Trophoblast cell (in vitro differentiated cells and primary cell): ENCODE results near the gene SPATA18.

Experiments used
- DNase-seq, 2 donors: peaks; one replicate each; pipeline ENCODE4 v3.0.0-alpha.2; 2016
- H2AFZ ChIP-seq: 2 replicates; pipeline ENCODE4 v1.6.1; 2013; ENCODE audit warnings: low read length, moderate library complexity, mild to moderate bottlenecking; ENCODE audit not compliant: insufficient read depth, poor library complexity
- H2AK5ac ChIP-seq: 2 replicates; pipeline ENCODE4 v1.6.1; 2013; ENCODE audit warnings: mild to moderate bottlenecking, low read length
- H2BK120ac ChIP-seq: 2 replicates; pipeline ENCODE4 v1.6.1; 2013; ENCODE audit warnings: low read length, mild to moderate bottlenecking, moderate library complexity; ENCODE audit not compliant: insufficient read depth, poor library complexity
- H2BK12ac ChIP-seq: 2 replicates; pipeline ENCODE4 v1.6.1; 2013; ENCODE audit warnings: mild to moderate bottlenecking, low read length, moderate library complexity
- H2BK5ac ChIP-seq: 2 replicates; pipeline ENCODE4 v1.6.1; 2013; ENCODE audit warnings: low read length, low read depth, moderate library complexity, mild to moderate bottlenecking; ENCODE audit not compliant: poor library complexity
- H3K14ac ChIP-seq: 2 replicates; pipeline ENCODE4 v1.6.1; 2013; ENCODE audit warnings: mild to moderate bottlenecking, low read length
- H3K18ac ChIP-seq: 2 replicates; pipeline ENCODE4 v1.6.1; 2013; ENCODE audit warnings: mild to moderate bottlenecking, low read length
- H3K23ac ChIP-seq: 2 replicates; pipeline ENCODE4 v1.6.1; 2013; ENCODE audit warnings: low read length
- H3K27ac ChIP-seq: 2 replicates; pipeline ENCODE4 v1.5.1; 2013; ENCODE audit warnings: low read depth, mild to moderate bottlenecking, inconsistent platforms, low read length, moderate library complexity
- H3K27me3 ChIP-seq: 2 replicates; pipeline ENCODE4 v1.6.1; 2013; ENCODE audit warnings: inconsistent platforms, mild to moderate bottlenecking, low read length, moderate library complexity; ENCODE audit not compliant: insufficient read depth
- H3K36me3 ChIP-seq, 2 experiments: 1 replicate in 1 of 2; 2 replicates in 1 of 2; pipeline ENCODE4 v1.6.1; 2013; ENCODE audit warnings: low read length in 2 of 2, mild to moderate bottlenecking in 2 of 2, moderate library complexity in 1 of 2; ENCODE audit not compliant: insufficient read depth in 2 of 2, control insufficient read depth in 1 of 2
- H3K4ac ChIP-seq: 2 replicates; pipeline ENCODE4 v1.6.1; 2013; ENCODE audit warnings: low read depth, mild to moderate bottlenecking, low read length, moderate library complexity
- H3K4me1 ChIP-seq, 2 experiments: 1 replicate in 1 of 2; 2 replicates in 1 of 2; pipeline ENCODE4 v1.6.1; 2013; ENCODE audit warnings: low read length in 2 of 2, mild to moderate bottlenecking in 2 of 2, moderate library complexity in 1 of 2; ENCODE audit not compliant: insufficient read depth in 2 of 2, control insufficient read depth in 1 of 2
- H3K4me2 ChIP-seq: 2 replicates; pipeline ENCODE4 v1.6.1; 2013; ENCODE audit warnings: inconsistent platforms, mild to moderate bottlenecking, low read length, moderate library complexity
- H3K4me3 ChIP-seq: 2 replicates; pipeline ENCODE4 v1.5.1; 2013; ENCODE audit warnings: mild to moderate bottlenecking, low read depth, low read length, inconsistent platforms
- H3K79me1 ChIP-seq: one replicate; pipeline ENCODE4 v1.6.1; 2013; ENCODE audit warnings: low read length
- H3K79me2 ChIP-seq: 2 replicates; pipeline ENCODE4 v1.6.1; 2013; ENCODE audit warnings: low read length, mild to moderate bottlenecking; ENCODE audit not compliant: control insufficient read depth, insufficient read depth, poor library complexity
- H3K9ac ChIP-seq: 2 replicates; pipeline ENCODE4 v1.6.1; 2013; ENCODE audit warnings: mild to moderate bottlenecking, low read length
- H3K9me3 ChIP-seq: 2 replicates; pipeline ENCODE4 v1.6.1; 2013; ENCODE audit warnings: low read depth, mild to moderate bottlenecking, control low read depth, inconsistent platforms, low read length; ENCODE audit not compliant: insufficient read depth
- H4K12ac ChIP-seq: 2 replicates; pipeline ENCODE4 v1.6.1; 2013; ENCODE audit warnings: low read depth, mild to moderate bottlenecking, low read length, moderate library complexity
- H4K8ac ChIP-seq: 2 replicates; pipeline ENCODE4 v1.6.1; 2013; ENCODE audit warnings: low read depth, mild to moderate bottlenecking, low read length, moderate library complexity
- H4K91ac ChIP-seq: one replicate; pipeline ENCODE4 v1.6.1; 2013; ENCODE audit warnings: low read depth, mild to moderate bottlenecking, low read length, moderate library complexity
- WGBS: extraction: QIAGEN DNeasy Blood & Tissue Kit; methylation state at CpG from one replicate; pipeline ENCODE4 v1.1.7; 2013; ENCODE audit warnings: missing lambda C conversion rate; ENCODE audit not compliant: insufficient read length, insufficient coverage; ENCODE audit errors: extremely low coverage; 5-methylcytosine and 5-hydroxymethylcytosine counted together

SPATA18 gene

DNA sequence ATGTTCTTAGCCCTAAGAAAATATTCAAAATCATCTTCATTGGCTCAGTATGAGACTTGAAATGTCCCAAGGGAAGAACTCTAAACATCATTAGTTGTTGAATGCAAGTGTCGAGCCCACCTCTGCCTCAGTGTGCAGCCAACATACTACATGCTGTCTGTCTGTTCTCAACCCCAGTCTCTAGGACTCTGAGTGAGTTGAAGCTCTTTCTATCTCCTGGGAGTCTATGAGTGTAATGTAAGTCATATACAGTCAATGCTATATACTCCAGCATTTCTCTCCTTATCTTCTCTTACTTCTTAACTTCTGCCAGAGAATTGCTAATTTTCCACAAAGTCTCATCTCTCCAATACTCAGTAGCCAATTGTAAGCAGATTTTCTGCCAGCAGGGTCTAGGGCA is 61.3 kb downstream of the SPATA18 start:
- Histone ChIP-seq H3K4me2 (no peak overlapping the region), H3K36me3 (no peaks in the 10 kb centered on the region), H3K4me3 (no peak overlapping the region), H3K9me3 (no peaks in the 10 kb centered on the region), H2AK5ac (no peak overlapping the region), H2BK5ac (no peak overlapping the region), H4K8ac (no peak overlapping the region), H4K12ac (no peak overlapping the region), H3K14ac (no peak overlapping the region), H3K18ac (no peak overlapping the region), H3K4ac (no peak overlapping the region), H3K9ac (no peak overlapping the region), H3K79me2 (no peaks in the 10 kb centered on the region), H2BK12ac (no peak overlapping the region), H3K27me3 (no peaks in the 10 kb centered on the region), H2BK120ac (no peak overlapping the region), H3K4me1 (no peaks in the 10 kb centered on the region), H3K23ac (no peak overlapping the region), H4K91ac (no peak overlapping the region), H3K27ac (no peak overlapping the region), H2AFZ (no peak overlapping the region), H3K79me1 (no peaks in the 10 kb centered on the region)
- no CpG with 5 or more reads among the region's 1 CpG for WGBS
- DNase-seq, result no peak

DNA sequence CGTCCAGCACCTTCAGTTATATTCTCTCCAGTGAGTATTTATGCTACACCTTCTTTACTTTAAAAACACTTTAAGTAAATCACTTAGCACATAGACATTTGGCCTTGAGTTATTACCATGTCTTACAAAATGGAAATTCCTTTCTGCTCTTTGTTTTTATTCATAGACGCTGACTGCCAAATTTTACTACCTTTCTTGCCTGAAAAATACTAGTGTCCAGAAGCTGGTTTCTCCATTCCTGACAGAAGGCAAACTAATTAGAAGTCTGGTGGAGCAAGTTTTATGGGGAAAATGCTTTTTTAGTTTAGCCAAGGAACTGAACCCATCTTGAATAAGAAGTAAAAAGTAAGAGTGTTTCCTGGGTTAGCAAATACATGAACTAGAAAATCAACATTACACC is 65.5 kb downstream of the SPATA18 start:
- Histone ChIP-seq H2AK5ac (no peak overlapping the region), H3K4me1 (no peaks in the 10 kb centered on the region), H3K9me3 (no peaks in the 10 kb centered on the region), H2BK120ac (no peak overlapping the region), H3K79me1 (no peaks in the 10 kb centered on the region), H3K4me3 (no peak overlapping the region), H3K4me2 (no peak overlapping the region), H3K36me3 (no peaks in the 10 kb centered on the region), H3K9ac (no peak overlapping the region), H3K27me3 (no peaks in the 10 kb centered on the region), H4K91ac (no peak overlapping the region), H2BK12ac (no peak overlapping the region), H3K27ac (no peak overlapping the region), H3K14ac (no peak overlapping the region), H3K4ac (no peak overlapping the region), H4K8ac (no peak overlapping the region), H3K18ac (no peak overlapping the region), H3K79me2 (no peaks in the 10 kb centered on the region), H2AFZ (no peak overlapping the region), H3K23ac (no peak overlapping the region), H4K12ac (no peak overlapping the region), H2BK5ac (no peak overlapping the region)
- DNase-seq, result no peak
- no CpG with 5 or more reads among the region's 2 CpGs for WGBS

DNA sequence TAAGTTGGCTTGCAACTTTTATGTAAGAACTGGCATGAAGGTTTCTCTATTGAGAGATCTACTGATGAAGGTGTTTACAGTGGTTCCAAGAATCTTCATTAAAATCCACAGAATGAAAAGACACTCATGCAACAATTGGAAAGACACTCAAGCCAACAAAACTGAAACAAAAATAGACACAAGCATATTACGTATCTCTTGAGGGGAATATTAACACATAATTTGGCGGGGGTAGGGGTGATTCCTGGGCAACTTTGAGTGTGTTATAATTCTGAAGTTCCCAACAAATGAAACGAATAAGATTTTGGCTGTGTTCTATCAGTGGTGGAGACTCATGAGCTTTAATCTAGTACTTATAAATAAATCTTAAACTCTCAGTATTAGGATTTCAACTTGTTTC is 75.1 kb downstream of the SPATA18 start:
- Histone ChIP-seq H3K36me3 (no peaks in the 10 kb centered on the region), H2AFZ (no peak overlapping the region), H3K27me3 (no peaks in the 10 kb centered on the region), H4K8ac (no peak overlapping the region), H3K18ac (no peak overlapping the region), H3K79me1 (no peaks in the 10 kb centered on the region), H4K91ac (no peak overlapping the region), H3K9me3 (peaks cover 5% of the 10 kb centered on the region), H3K27ac (no peak overlapping the region), H3K14ac (no peak overlapping the region), H3K4me1 (no peaks in the 10 kb centered on the region), H3K4me2 (no peak overlapping the region), H2BK120ac (no peak overlapping the region), H2BK5ac (no peak overlapping the region), H3K4me3 (no peak overlapping the region), H3K23ac (no peak overlapping the region), H3K9ac (no peak overlapping the region), H2BK12ac (no peak overlapping the region), H4K12ac (no peak overlapping the region), H2AK5ac (no peak overlapping the region), H3K4ac (no peak overlapping the region), H3K79me2 (no peaks in the 10 kb centered on the region)
- no peak for DNase-seq
- WGBS, result no CpG with 5 or more reads among the region's 3 CpGs

DNA sequence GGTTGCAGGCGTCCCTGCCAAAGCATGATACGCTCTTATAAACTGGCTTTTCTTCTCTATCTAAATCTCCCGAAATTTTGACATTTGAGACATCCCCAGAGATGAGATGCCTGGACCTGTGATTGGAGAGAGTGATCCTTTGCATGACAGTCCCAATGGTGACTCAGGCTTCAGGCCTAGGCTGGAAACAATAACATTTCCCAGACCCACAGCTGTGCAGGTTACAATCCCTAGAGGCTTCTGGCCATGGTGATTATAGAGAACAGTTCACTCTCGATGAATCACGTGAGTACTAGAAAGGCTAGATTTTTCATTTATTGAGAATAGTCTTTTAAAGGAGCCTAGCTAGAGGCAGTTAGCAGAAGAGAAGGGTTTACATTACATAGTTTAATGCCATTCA is 75.9 kb downstream of the SPATA18 start:
- Histone ChIP-seq H3K14ac (no peak overlapping the region), H3K4me2 (no peak overlapping the region), H2AFZ (no peak overlapping the region), H2AK5ac (no peak overlapping the region), H3K23ac (no peak overlapping the region), H3K9me3 (peaks cover 5% of the 10 kb centered on the region), H3K4ac (no peak overlapping the region), H3K27ac (no peak overlapping the region), H3K9ac (no peak overlapping the region), H3K27me3 (no peaks in the 10 kb centered on the region), H3K79me1 (no peaks in the 10 kb centered on the region), H3K4me3 (no peak overlapping the region), H4K8ac (no peak overlapping the region), H2BK120ac (no peak overlapping the region), H3K18ac (no peak overlapping the region), H2BK5ac (no peak overlapping the region), H2BK12ac (no peak overlapping the region), H3K79me2 (no peaks in the 10 kb centered on the region), H3K4me1 (no peaks in the 10 kb centered on the region), H4K91ac (no peak overlapping the region), H3K36me3 (no peaks in the 10 kb centered on the region), H4K12ac (no peak overlapping the region)
- DNase-seq, result no peak
- WGBS, result no CpG with 5 or more reads among the region's 5 CpGs
